Retina (tissue), 1 donor: ENCODE results near the gene CIZ1.
A peak's percentile ranks its signal among the peaks of the same experiment; 100 is the strongest.
"Not testable (repeated sequence)": the region's sequence is repeated elsewhere in the genome, so short reads cannot be mapped to it uniquely, and the experiment has no call there.

Source experiments
- DNase-seq: peaks from one replicate; pipeline ENCODE4 v3.0.0-alpha.2; 2016

CIZ1 gene, protein sequence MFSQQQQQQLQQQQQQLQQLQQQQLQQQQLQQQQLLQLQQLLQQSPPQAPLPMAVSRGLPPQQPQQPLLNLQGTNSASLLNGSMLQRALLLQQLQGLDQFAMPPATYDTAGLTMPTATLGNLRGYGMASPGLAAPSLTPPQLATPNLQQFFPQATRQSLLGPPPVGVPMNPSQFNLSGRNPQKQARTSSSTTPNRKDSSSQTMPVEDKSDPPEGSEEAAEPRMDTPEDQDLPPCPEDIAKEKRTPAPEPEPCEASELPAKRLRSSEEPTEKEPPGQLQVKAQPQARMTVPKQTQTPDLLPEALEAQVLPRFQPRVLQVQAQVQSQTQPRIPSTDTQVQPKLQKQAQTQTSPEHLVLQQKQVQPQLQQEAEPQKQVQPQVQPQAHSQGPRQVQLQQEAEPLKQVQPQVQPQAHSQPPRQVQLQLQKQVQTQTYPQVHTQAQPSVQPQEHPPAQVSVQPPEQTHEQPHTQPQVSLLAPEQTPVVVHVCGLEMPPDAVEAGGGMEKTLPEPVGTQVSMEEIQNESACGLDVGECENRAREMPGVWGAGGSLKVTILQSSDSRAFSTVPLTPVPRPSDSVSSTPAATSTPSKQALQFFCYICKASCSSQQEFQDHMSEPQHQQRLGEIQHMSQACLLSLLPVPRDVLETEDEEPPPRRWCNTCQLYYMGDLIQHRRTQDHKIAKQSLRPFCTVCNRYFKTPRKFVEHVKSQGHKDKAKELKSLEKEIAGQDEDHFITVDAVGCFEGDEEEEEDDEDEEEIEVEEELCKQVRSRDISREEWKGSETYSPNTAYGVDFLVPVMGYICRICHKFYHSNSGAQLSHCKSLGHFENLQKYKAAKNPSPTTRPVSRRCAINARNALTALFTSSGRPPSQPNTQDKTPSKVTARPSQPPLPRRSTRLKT

DNA sequence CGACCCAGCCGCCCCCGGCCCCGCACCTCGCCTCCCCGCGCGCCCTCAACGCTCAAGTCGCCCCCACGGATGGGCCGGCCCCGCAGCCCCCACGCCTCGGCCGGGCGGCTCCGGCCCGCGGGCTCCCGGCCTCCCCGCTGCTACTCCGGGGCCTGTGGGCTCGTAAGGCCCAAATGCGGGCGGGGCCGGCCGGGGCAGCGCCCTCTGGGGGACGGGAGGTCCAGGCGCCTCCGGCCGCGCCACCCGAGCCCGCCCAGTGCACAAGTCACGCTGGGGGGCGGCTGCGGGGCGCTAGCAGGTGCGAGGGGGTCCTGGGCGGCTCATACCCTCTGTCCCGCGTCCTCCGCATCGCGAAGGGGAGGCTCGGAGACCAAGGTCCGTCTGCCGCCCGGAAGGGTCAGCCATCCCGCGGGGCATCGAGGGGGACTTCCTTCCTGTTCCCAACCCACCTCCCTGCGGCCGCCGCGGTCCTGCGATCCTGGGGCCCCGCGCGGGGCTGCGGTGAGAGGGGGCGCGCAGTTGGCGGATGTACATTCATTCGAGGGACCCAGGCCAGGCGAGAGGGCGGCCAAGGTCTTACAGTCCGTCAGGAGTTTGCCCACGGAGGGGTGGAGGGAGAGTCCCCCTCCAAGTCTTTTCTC, at the start of gene CIZ1:
Gene CIZ1 (minus strand): TSS at position 167 of the 641 bp plus-strand sequence. CDS start 715 bp downstream, outside the sequence.
- DNase-seq, result peak; percentile 93

DNA sequence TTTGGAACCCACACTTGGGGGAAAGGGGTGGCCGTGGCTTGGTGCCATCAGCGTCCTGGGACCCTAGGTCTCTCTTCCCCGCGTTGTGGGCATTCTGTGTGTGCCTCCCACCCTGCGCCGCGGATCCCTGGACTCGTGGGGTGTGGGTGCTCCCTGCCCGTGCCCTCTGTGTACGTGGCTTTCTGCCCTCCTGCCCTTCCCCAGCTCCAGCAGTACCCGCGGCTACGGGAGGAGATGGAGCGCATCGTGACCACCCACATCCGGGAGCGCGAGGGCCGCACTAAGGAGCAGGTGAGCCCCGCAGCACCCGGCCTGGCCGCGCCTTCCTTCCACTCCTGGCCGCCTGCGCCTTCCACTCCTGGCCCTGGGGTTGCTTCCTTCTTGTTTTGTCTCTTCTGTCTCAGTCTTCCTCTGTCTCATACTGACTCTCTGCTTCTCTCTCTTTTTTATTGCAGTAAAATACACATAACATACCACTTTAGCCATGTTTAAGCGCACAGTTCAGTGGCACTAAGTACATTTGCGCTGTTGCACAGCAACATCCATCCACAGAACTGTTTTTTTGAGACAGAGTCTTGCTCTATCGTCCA, 42.5 kb upstream of the CIZ1 start:
- DNase-seq, result no peak

DNA sequence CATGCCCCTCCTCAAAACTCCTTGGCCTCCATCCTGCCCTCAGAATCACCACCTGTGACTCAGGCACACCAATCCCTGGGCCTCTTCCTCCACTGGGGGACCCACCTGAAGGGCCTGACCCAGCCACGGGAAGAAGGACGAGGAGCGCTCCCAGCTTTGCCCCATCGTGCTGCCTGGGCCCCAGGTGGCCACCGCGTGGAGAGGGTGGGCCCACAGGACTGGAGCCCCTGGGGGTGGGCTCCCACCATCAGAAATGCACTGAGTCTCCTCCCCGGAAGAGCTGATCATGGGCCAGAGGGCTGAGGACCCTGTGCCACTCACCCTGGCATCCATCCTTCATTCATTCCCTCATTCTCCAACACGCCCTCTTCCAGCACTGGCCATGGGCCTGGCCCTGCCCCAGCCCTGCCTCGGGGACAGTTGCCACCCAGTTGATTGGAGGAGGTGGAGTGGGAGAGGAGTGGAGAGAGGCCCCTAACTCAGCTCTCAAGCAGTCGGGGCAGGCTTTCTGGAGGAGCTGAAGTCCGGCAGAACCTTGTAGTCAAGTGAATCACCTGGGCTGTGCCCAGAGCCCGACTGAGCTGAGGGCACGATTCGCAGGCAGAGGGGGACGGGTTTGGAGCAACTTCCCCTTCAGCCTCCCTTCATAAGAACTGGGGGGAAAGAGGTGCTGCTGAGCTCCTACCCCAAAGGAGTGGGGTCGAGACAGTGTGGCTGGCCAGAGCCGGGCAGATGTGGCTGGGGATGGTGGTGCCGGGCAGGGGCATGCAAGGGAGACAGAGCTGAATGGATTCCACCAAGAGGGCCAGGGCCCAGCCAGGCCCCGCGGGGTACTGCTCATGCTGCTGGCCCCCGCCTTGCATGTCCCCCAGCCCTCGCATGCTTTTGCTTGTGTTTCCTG, 41.4 kb upstream of the CIZ1 start:
- DNase-seq, result no peak

DNA sequence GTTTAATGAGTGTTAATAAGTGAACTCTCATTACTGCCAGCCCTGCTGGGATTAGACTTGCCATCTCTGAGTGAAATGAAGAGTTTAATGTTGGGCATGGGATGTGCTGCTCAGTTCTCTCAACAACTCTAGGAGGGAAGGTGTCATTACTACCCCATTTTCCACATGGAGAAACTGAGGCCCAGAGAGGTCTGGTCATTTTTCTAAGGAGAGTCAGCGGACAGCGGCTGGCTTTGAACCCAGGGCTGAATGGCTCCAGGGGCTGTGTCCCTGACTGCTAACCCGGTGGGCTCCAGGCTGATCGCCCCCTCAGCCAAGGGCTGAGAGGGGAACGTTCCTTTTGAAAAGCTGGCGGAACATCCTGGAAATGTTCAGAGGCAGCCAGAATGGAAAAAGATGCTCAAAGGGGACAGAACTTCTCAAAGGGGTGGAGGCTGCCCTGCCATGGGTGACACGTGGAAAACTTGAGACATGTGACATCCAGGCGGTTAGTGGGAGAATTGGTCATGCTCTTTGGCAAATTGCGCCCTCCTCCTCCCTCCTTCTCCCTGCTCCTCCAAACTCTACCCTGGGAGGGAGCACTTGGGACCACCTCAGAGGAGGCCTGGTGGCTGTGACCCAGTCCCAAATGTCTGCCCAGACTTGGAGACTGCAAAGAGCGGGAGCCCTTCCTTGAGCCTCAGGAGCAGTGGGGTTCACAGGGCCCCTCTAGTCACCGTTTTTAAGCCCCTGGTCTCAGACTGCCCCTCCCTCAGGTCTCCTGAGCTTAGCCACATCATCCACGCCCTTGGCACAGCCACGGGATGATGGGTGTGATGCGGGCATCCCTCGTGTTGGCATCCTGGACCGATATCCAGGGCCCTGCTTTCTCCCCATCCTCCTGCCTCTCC, 40.5 kb upstream of the CIZ1 start:
- DNase-seq, result no peak

DNA sequence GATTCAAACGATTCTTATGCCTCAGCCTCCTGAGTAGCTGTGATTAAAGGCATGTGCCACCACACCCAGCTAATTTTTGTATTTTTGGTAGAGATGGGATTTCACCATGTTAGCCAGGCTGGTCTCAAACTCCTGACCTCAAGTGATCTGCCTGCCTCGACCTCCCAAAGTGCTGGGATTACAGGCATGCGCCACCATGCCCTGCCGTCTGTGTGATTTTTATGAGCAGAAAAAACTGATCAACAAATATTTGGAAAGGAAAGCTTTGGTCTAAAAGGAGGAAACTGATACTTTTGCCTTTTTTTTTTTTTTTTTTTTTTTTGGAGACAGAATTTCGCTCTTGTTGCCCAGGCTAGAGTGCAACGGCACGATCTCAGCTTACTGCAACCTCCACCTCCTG, 39.5 kb upstream of the CIZ1 start:
- not testable (repeated sequence) for DNase-seq

DNA sequence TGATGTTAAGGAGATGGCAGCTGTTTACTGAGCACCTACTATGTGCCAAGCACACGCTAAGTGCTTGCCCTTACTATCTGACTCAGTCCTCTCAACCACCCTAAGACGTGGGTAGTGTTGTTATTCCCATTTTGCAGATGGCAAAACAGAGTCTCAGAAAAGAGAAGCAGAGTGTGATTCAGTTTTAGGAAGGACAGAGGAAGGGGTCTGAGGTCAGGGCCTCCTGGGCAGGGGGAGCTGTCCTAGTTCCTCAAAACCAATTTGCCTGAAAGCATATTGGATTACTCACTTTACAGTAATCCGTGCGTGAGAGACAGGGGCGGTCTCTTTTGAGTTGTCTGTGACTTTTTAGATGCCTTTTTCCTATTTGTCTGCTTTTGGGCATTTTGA, 35.0 kb upstream of the CIZ1 start:
- no peak for DNase-seq

DNA sequence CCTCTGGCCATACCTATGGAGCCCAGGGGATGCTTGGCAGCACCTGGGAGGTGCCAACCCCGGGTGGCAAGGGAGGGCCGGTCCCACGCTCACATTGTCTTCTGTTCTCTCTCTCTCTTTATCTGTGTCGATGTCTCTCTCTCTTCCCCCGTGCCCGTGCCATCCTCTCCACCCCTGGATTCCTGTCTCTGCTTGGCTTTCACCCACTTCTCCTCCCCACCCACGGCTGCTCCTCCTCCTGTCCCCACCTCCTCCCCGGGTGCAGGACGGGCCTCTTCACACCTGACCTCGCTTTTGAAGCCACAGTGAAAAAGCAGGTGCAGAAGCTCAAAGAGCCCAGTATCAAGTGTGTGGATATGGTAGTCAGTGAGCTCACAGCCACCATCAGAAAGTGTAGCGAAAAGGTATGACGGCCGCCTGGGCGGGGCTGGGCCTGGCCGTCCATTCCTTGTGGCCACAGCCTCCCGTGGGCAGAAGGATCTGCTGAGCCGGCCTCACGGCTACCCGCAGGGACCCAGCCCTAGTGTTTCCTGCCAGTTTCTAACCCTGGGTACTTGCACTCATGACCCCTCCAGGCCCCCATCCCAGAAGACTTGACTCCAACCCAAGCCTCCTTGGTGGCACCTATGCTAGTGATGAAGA, 34.5 kb upstream of the CIZ1 start:
- DNase-seq, result no peak

DNA sequence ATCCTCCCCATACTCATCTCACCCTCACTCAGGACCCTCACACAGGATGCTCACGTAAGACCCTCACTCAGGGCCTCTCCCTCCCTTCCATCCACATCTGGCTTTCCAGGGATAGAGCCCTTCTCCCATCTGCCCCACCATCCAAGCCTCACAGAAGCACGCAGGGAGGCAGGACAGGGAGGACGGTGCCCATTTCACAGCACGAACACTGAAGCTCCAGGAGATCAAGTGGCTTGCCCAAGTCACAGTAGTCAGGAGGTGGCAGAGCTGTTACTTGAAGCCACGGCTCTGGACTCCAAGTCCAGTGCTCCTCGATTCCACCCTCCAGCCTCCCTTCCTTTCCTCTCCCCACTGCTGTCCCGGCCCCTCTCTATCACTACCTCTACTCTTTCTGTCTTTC, 33.5 kb upstream of the CIZ1 start:
- no peak for DNase-seq

DNA sequence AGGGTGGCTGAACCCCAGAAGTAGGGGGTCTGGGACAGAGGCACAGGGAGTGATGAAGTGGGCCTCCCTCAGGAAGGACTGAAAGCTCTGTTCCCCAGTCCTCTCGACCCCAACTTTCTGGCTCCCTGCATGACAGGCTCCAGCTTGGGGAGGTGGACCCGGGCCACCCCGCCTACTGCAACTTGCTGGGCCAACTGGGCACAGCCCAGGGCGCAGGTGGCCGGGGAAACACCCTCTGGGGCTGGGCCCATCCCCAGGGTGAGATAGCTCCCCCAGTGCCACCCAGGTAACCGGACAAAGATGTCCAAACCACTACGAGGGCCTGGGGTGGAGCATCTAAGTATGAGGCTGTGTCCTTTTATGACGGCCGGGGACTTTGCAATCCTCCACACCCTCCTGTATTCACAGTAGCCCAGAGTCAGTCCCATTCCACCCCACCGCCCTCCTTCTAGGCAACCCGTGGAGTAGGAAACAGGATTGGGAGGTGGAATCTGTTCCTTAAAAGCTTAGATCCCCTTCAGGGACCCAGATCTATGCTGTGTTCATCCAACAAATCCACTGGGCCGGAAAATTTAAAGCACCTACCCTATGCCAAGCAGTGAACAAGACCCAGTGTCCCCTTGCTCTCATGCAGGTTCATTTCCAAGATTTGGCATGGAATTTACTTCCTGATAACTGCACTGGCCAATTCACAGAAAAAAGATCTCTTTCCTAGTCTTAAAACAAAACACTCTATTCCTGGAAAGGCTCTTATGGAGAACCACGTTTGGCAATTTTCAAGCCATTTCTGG, 31.7 kb upstream of the CIZ1 start:
- no peak for DNase-seq

DNA sequence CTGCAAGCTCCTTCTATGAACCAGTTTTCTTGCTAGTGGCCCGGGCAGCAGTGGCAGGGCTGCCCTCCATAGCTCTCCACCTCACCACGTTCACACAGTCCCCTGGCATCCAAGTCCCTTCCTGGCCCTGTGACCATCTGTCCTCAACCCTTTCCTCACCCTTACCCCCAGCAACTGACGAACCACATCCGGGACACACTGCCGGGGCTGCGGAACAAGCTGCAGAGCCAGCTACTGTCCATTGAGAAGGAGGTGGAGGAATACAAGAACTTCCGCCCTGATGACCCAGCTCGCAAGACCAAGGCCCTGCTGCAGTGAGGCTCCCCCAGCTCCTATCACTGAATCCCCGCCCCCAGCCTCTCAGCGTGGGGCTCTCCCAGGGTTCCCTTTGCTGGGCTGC, 30.7 kb upstream of the CIZ1 start:
- DNase-seq, result no peak

DNA sequence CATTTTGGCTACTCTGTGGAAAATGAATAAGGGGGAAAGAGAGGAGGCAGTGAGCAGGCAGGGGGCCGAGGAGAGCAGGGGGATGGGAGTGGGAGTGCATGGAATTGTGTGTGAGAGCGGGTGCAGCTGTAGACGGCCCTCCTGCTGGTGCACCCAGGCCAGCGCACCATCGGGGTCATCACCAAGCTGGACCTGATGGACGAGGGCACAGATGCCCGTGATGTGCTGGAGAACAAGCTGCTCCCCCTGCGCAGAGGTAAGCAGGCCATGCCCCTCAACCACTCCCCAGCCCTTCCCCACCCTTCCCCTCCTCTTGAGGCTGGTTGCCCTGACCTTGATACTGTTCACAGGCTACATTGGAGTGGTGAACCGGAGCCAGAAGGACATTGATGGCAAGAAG, 28.5 kb upstream of the CIZ1 start:
- no peak for DNase-seq

DNA sequence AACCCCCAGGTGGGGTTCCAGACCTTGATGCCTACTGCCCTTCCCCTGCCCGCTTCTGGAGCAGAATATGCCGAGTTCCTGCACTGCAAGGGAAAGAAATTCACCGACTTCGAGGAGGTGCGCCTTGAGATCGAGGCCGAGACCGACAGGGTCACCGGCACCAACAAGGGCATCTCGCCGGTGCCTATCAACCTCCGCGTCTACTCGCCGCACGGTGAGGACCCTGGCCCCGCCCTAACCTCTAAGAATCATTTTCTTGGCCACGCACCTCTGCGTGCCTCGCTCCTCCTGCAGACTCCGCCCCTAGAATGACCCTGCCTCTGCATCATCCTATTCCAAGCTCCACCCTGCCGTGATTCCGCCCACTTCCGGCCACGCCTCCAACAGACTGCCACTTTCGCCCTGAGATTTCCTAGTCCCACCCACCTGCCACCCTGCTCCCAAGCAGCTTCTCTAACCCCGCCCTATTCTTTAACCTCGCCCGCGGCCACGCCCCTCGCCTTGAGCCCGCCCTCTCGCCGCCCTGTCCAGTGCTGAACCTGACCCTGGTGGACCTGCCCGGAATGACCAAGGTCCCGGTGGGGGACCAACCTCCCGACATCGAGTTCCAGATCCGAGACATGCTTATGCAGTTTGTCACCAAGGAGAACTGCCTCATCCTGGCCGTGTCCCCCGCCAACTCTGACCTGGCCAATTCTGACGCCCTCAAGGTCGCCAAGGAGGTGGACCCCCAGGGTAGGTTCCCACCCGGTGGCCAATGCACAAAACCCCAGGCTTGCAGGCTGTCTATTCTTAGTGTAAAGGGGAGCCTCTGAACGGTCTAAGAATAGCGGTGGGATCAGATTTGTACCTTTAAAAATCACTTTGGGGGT, 27.4 kb upstream of the CIZ1 start:
- DNase-seq, result peak; percentile 94

DNA sequence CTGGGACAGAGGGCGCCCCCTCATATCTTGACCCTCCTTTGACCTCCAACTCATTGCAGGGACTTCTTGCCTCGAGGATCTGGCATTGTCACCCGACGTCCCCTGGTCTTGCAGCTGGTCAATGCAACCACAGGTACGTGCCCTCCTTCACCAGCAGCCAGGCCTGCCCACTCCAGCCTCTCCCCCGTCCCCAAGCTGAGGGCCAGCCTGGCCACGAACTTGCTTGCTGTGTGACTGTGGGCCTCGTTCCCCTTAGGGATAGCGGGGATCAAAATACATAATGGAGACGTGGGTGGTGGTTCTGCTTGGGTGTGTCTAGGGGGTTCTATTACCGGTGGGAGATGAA, 26.8 kb upstream of the CIZ1 start:
- DNase-seq, result no peak

DNA sequence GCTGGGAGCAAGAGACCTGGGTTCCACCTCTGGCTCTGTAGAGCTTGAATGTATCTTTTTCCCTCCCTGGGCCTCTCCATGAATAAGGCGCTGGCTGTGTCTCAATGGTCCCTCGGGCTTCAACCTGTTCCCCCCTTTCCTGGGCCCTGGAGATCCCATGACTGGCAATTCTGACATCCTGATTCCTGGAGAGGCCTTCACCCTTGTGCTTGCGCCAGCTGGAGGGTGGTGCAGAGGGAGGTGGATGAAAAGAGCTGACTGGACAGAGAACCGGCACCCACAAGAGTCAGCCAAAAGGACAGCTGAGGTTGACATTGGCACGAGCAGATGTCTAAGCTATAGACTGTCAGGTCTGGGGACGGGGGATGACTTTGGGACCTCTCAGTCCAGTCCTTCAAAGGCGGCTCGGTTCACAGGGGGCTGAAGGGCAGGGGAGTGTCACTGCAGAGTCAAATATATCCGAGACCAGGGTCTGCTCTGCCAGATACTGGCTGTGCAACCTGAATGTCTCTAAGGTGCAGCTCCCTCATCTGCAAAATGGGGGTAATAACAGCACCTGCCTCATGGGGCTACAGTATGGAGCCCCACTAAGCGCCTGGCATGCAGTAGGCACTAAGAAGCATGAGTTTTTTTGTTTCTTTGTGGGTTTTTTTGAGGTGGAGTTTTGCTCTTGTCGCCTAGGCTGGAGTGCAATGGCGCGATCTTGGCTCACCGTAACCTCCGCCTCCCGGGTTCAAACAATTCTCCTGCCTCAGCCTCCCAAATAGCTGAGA, 25.6 kb upstream of the CIZ1 start:
- no peak for DNase-seq

DNA sequence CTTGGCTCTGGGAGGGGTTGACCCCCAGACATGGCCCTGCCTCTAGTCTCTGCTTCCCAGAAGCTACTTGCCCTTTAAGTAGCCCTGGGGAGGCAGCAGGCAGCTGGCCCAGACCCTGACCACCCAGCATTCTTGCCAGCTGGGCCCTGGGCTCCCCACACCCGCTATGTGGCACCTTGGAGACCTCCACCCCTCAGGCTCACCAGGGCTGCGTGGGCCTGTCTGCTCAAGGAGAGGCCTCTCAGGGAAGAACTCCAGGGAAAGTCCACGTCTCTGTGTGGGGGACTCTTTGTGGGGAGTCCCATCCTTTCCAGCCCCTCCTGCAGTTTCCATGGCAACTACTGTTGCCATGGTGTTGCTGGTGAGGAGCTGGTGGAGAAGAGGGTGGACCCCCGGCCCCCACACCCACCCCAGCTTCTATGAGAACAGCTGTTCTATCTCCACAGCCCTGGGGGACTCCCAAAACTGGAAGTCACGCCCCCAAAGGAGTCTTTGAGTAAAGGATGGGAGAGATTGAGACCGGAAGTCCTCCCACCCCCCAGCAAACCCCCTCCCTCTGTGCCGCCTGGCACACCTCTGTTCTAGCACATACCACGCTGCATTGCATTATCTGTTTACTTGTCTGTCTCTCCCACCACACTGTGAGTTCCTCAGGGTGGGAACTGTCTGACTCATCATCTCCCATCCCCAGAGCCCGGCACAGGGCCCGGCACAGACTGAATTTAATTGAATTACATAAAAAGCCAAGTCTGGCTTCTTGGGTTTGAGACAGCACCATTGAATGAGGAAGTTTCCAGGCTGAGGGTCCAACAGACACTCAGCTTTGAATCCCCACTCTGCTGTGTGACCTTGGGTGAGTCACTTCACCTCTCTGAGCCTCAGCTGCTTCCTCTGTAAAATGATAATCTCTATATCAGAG, 24.4 kb upstream of the CIZ1 start:
- DNase-seq, result no peak
